ENCODE data around the gene YWHAH.

Gene YWHAH

GRCh38 chr22:31954535-31955523, 10.5 kb downstream of the YWHAH start:
- no peaks in the 10 kb centered on the region for H3K27me3 ChIP-seq (replicated peaks; ENCODE audit: control insufficient read depth, insufficient read depth, low read length)
- DNase-seq (ENCODE audit: extremely low read depth, insufficient read length) = no peak
- H3K36me3 ChIP-seq (ENCODE audit: control insufficient read depth, insufficient read depth, low read length) = peaks cover 9% of the 10 kb centered on the region
- no peak for TF ChIP-seq CTCF (IDR thresholded peaks at IDR 0.05; ENCODE audit: insufficient read depth, low read length, poor library complexity, severe bottlenecking)
- no peak overlapping the region for H3K4me3 ChIP-seq (replicated peaks; ENCODE audit: low read depth, low read length)

GRCh38 chr22:31956360-31956759, 12.0 kb downstream of the YWHAH start:
- H3K36me3 ChIP-seq (ENCODE audit: control insufficient read depth, insufficient read depth, low read length) = peaks cover 7% of the 10 kb centered on the region

GRCh38 chr22:31957970-31958594, 13.7 kb downstream of the YWHAH start:
- no peaks in the 10 kb centered on the region for H3K27me3 ChIP-seq (replicated peaks; ENCODE audit: control insufficient read depth, insufficient read depth, low read length)
- TF ChIP-seq CTCF (IDR thresholded peaks at IDR 0.05; ENCODE audit: insufficient read depth, low read length, poor library complexity, severe bottlenecking) = no peak
- DNase-seq (ENCODE audit: extremely low read depth, insufficient read length) = no peak
- peaks cover 7% of the 10 kb centered on the region for H3K36me3 ChIP-seq (ENCODE audit: control insufficient read depth, insufficient read depth, low read length)
- no peak overlapping the region for H3K4me3 ChIP-seq (replicated peaks; ENCODE audit: low read depth, low read length)

More at GRCh38 chr22:31956360-31956759, 12.0 kb downstream of the YWHAH start:
- Histone ChIP-seq H3K4me3 (replicated peaks; ENCODE audit: low read depth, low read length) (no peak overlapping the region), H3K27me3 (replicated peaks; ENCODE audit: control insufficient read depth, insufficient read depth, low read length) (no peaks in the 10 kb centered on the region)
- TF ChIP-seq CTCF (IDR thresholded peaks at IDR 0.05; ENCODE audit: insufficient read depth, low read length, poor library complexity, severe bottlenecking) = no peak
- no peak for DNase-seq (ENCODE audit: extremely low read depth, insufficient read length)

- no peak for DNase-seq (ENCODE audit: extremely low read depth, insufficient read length)
- Histone ChIP-seq H3K27me3 (replicated peaks; ENCODE audit: control insufficient read depth, insufficient read depth, low read length) (no peaks in the 10 kb centered on the region), H3K36me3 (ENCODE audit: control insufficient read depth, insufficient read depth, low read length) (peaks cover 7% of the 10 kb centered on the region), H3K4me3 (replicated peaks; ENCODE audit: low read depth, low read length) (no peak overlapping the region)
- no peak for TF ChIP-seq CTCF (IDR thresholded peaks at IDR 0.05; ENCODE audit: insufficient read depth, low read length, poor library complexity, severe bottlenecking)
Measured at GRCh38 chr22:31958625-31959239, 14.4 kb downstream of the YWHAH start.

GRCh38 chr22:31960767-31961166, 16.4 kb downstream of the YWHAH start:
- TF ChIP-seq CTCF (IDR thresholded peaks at IDR 0.05; ENCODE audit: insufficient read depth, low read length, poor library complexity, severe bottlenecking) = no peak
- H3K4me3 ChIP-seq (replicated peaks; ENCODE audit: low read depth, low read length) = no peak overlapping the region
- no peak for DNase-seq (ENCODE audit: extremely low read depth, insufficient read length)
- H3K36me3 ChIP-seq (ENCODE audit: control insufficient read depth, insufficient read depth, low read length) = peaks cover 7% of the 10 kb centered on the region
- H3K27me3 ChIP-seq (replicated peaks; ENCODE audit: control insufficient read depth, insufficient read depth, low read length) = no peaks in the 10 kb centered on the region

Data from GM06990 (cell line).